HepG2 (cell line): ENCODE data around the gene ZNF513. TPM values are rescaled to one million over a fixed set of nuclear protein-coding genes. Genes with fewer than 3 reads are reported as not detected.

Experiments
- GMEB1 ChIP-seq: sonication (generic); formaldehyde crosslinking; IDR thresholded peaks from 2 replicates; pipeline ENCODE4 v1.5.1; 2020; ENCODE audit warnings: missing genetic modification reagents, mild to moderate bottlenecking, borderline replicate concordance
- KDM3A ChIP-seq: IDR thresholded peaks from 2 replicates; pipeline ENCODE4 v1.6.1; 2018; ENCODE audit warnings: low read depth, missing compliant biosample characterization
- SRSF1 ChIP-seq: fragments of 200-400 bp; formaldehyde crosslinking; optimal IDR thresholded peaks from 2 replicates; pipeline ENCODE3; 2017; ENCODE audit warnings: mild to moderate bottlenecking, low read depth, low read length, moderate library complexity
- U2AF1 ChIP-seq: fragments of 200-400 bp; formaldehyde crosslinking; optimal IDR thresholded peaks from 2 replicates; pipeline ENCODE3; 2017; ENCODE audit warnings: mild to moderate bottlenecking, low read depth, low read length
- ZFP91 ChIP-seq: sonication (generic); formaldehyde crosslinking; IDR thresholded peaks from 2 replicates; pipeline ENCODE4 v1.9.0; 2022; ENCODE audit warnings: missing genetic modification reagents, mild to moderate bottlenecking, borderline replicate concordance
- ZHX2 ChIP-seq, 2 experiments: sonication (generic) in 1 of 2; formaldehyde crosslinking in 1 of 2; IDR thresholded peaks; 2 replicates each; pipeline versions ENCODE4 v1.6.1 to v1.9.0; 2014 to 2022; ENCODE audit warnings: antibody characterized with exemption in 1 of 2, borderline replicate concordance in 1 of 2, inconsistent platforms in 1 of 2, low read depth in 1 of 2, missing genetic modification reagents in 1 of 2
- ZNF12 ChIP-seq: sonication (generic); formaldehyde crosslinking; IDR thresholded peaks from 2 replicates; pipeline ENCODE4 v1.5.0; 2020; ENCODE audit warnings: missing genetic modification reagents
- ZNF318 ChIP-seq: sonication (generic); formaldehyde crosslinking; IDR thresholded peaks from 2 replicates; pipeline ENCODE4 v1.4.0; 2020; ENCODE audit warnings: mild to moderate bottlenecking, missing genetic modification reagents
- polyA plus RNA-seq, 8 experiments: library from polyadenylated mRNA; depleted of rRNA in 3 of 8; stranded (reverse) in 7 of 8; unstranded in 1 of 8; fragments of >200 nt; fragmentation: Illumina TruSeq in 4 of 8; extraction: Trizol in 4 of 8; gene quantifications; 2 replicates each; pipeline versions ENCODE4 v1.2.1 to v1.2.3, GENCODE V29; 2011 to 2016; ENCODE audit warnings: low read depth in 4 of 8, missing spikeins in 1 of 8, mixed read lengths in 1 of 8; ENCODE audit not compliant: insufficient read depth in 1 of 8
- total RNA-seq, 5 experiments: library from RNA; depleted of rRNA; stranded (reverse); fragments of >200 nt; fragmentation: Illumina TruSeq; extraction: Trizol; gene quantifications; 2 replicates each; pipeline ENCODE4 v1.2.3, GENCODE V29; 2016; ENCODE audit warnings: low read depth in 1 of 5

The ZNF513 gene
- total and polyA plus RNA-seq, 2 of the 13 experiments (the other 11 are each of a cell fraction or from before 2014, with no cell fraction given): 4.9 to 6.3 TPM

GRCh38 chr2:27378096-27378808, 2.3 kb downstream of the ZNF513 start (continued):
- TF ChIP-seq ZNF318: no peak; the same call in 1 of the 2 replicates
- peak; percentile 78 for TF ChIP-seq U2AF1
- TF ChIP-seq ZHX2 (IDR thresholded peaks at IDR 0.05; ENCODE audit: low read depth): no peak
- no peak for TF ChIP-seq ZHX2 (CRISPR knock-in tag; IDR thresholded peaks at IDR 0.05; ENCODE audit: borderline replicate concordance)
- no peak for TF ChIP-seq GMEB1
- TF ChIP-seq SRSF1: no peak
- TF ChIP-seq ZFP91 (CRISPR knock-in tag): peak; percentile 53; the same call in 1 of the 2 replicates
- no peak for TF ChIP-seq KDM3A (CRISPR knock-in tag)
- no peak for TF ChIP-seq ZNF12 (CRISPR knock-in tag)
